ENCODE results near the gene MAP2K5. TPM values are rescaled to one million over a fixed set of nuclear protein-coding genes. Genes with fewer than 3 reads are reported as not detected.
A peak's percentile ranks its signal among the peaks of the same experiment; 100 is the strongest.

Gene MAP2K5
- total RNA-seq, 1 experiment from 2014 or later = 13.6 TPM

GRCh38 chr15:67765701-67766100, 223.2 kb downstream of the MAP2K5 start:
- Mint-ChIP-seq H3K4me1 (peaks cover 44% of the 10 kb centered on the region), H3K36me3 (no peaks in the 10 kb centered on the region), H3K27me3 (ENCODE audit: low read depth) (no peaks in the 10 kb centered on the region), H3K27ac (peak overlapping the region; percentile 18; the same call in 1 of the 2 replicates), H3K9me3 (no peaks in the 10 kb centered on the region), H3K4me3 (no peak overlapping the region)
- TF ChIP-seq CTCF (IDR thresholded peaks at IDR 0.05) (no peak), FOXJ3 (CRISPR knock-in tag; IDR thresholded peaks at IDR 0.05; ENCODE audit: borderline replicate concordance) (no peak), ZNF532 (CRISPR knock-in tag; IDR thresholded peaks at IDR 0.05; ENCODE audit: borderline replicate concordance) (no peak), NR1H2 (CRISPR knock-in tag; IDR thresholded peaks at IDR 0.05) (no peak), IRF2 (CRISPR knock-in tag; IDR thresholded peaks at IDR 0.05; ENCODE audit: borderline replicate concordance, low read depth) (no peak), ZNF138 (CRISPR knock-in tag; conservative IDR thresholded peaks at IDR 0.05) (no peak), ZNF396 (CRISPR knock-in tag; IDR thresholded peaks at IDR 0.05; ENCODE audit: borderline replicate concordance) (no peak)
- no peak for ATAC-seq
- no peak for DNase-seq (ENCODE audit: low spot score)
- ChIA-PET POLR2A (no interaction called here), CTCF (no interaction called here)

GRCh38 chr15:67766968-67767367, 224.5 kb downstream of the MAP2K5 start:
- DNase-seq (ENCODE audit: low spot score) (no peak), ATAC-seq (no peak)
- H3K4me1 Mint-ChIP-seq = peaks cover 55% of the 10 kb centered on the region
- H3K9me3 Mint-ChIP-seq = no peaks in the 10 kb centered on the region
- H3K36me3 Mint-ChIP-seq = no peaks in the 10 kb centered on the region
- H3K4me3 Mint-ChIP-seq = no peak overlapping the region
- ChIA-PET POLR2A (no interaction called here), CTCF (no interaction called here)
- H3K27me3 Mint-ChIP-seq (ENCODE audit: low read depth) = no peaks in the 10 kb centered on the region
- no peak overlapping the region for H3K27ac Mint-ChIP-seq
- no peak for TF ChIP-seq MAX (CRISPR knock-in tag; IDR thresholded peaks at IDR 0.05)

GRCh38 chr15:67768313-67768977, 225.9 kb downstream of the MAP2K5 start:
- ChIA-PET CTCF (no interaction called here), POLR2A (no interaction called here)
- H3K9me3 Mint-ChIP-seq = no peaks in the 10 kb centered on the region
- no peaks in the 10 kb centered on the region for H3K36me3 Mint-ChIP-seq
- ATAC-seq (no peak), DNase-seq (ENCODE audit: low spot score) (no peak)
- H3K4me1 Mint-ChIP-seq = peaks cover 62% of the 10 kb centered on the region
- H3K27me3 Mint-ChIP-seq (ENCODE audit: low read depth) = no peaks in the 10 kb centered on the region
- TF ChIP-seq CTCF (IDR thresholded peaks at IDR 0.05) (no peak), AR (CRISPR knock-in tag; IDR thresholded peaks at IDR 0.05) (no peak), JUN (CRISPR knock-in tag; IDR thresholded peaks at IDR 0.05) (no peak)
- H3K27ac Mint-ChIP-seq = no peak overlapping the region
- H3K4me3 Mint-ChIP-seq = no peak overlapping the region

All from WTC11 (cell line).